Tibial nerve (tissue), 4 donors: Measurements from ENCODE around the gene PRKAA2.
"Not testable (repeated sequence)": the region's sequence is repeated elsewhere in the genome, so short reads cannot be mapped to it uniquely, and the experiment has no call there.

Source experiments
- EP300 ChIP-seq, 2 donors: sonication (generic); formaldehyde crosslinking; IDR thresholded peaks; one replicate each; pipeline ENCODE4 v1.6.1; 2017; ENCODE audit warnings: antibody characterized with exemption in 2 of 2, mild to moderate bottlenecking in 1 of 2
- POLR2A ChIP-seq, 2 donors: fragments of 450-650 bp; IDR thresholded peaks; one replicate each; pipeline ENCODE4 v1.6.1; 2017; ENCODE audit warnings: antibody characterized with exemption in 2 of 2, mild to moderate bottlenecking in 2 of 2, moderate library complexity in 2 of 2
- TF ChIP-seq, protein P1 (sequence below), 5 experiments: fragments of 200-600 bp in 3 of 5; fragments of 450-650 bp in 2 of 5; sonication (generic) in 3 of 5; IDR thresholded peaks; one replicate each; pipeline ENCODE4 v1.5.1; 2016 to 2019; ENCODE audit warnings: antibody characterized with exemption in 5 of 5, mild to moderate bottlenecking in 3 of 5, moderate library complexity in 2 of 5

DNA sequence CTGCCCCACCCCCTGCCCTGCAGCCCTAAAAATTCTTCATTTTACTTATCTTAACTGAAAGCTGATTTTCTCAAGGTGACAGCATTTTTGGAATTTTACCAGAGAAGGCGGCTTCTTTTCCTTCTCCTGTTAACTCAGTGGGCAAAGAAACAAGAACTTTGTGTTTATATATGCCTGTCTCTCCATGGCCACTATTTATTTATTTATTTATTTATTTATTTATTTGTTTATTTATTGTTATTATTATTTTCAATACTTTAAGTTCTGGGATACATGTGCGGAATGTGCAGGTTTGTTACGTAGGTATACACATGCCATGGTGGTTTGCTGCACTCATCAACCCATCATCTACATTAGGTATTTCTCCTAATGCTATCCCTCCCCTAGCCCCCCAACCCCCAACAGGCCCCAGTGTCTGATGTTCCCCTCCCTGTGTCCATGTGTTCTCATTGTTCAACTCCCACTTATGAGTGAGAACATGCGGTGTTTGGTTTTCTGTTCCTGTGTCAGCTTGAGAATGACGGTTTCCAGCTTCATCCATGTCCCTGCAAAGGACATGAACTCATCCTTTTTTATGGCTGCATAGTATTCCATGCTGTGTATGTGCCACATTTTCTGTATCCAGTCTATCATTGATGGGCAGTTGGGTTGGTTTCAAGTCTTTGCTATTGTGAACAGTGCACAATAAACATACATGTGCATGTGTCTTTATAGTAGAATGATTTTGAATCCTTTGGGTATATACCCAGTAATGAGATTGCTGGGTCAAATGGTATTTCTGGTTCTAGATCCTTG, 49.5 kb upstream of the PRKAA2 start:
- TF ChIP-seq, protein P1, sequence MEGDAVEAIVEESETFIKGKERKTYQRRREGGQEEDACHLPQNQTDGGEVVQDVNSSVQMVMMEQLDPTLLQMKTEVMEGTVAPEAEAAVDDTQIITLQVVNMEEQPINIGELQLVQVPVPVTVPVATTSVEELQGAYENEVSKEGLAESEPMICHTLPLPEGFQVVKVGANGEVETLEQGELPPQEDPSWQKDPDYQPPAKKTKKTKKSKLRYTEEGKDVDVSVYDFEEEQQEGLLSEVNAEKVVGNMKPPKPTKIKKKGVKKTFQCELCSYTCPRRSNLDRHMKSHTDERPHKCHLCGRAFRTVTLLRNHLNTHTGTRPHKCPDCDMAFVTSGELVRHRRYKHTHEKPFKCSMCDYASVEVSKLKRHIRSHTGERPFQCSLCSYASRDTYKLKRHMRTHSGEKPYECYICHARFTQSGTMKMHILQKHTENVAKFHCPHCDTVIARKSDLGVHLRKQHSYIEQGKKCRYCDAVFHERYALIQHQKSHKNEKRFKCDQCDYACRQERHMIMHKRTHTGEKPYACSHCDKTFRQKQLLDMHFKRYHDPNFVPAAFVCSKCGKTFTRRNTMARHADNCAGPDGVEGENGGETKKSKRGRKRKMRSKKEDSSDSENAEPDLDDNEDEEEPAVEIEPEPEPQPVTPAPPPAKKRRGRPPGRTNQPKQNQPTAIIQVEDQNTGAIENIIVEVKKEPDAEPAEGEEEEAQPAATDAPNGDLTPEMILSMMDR (IDR thresholded peaks at IDR 0.05) = not testable (repeated sequence)
- TF ChIP-seq POLR2A, EP300 (IDR thresholded peaks at IDR 0.05): not testable (repeated sequence)
